HG03520 (cell line): Measurements from ENCODE around the gene MAP3K12.
"Not testable (repeated sequence)": the region's sequence is repeated elsewhere in the genome, so short reads cannot be mapped to it uniquely, and the experiment has no call there.

Source experiments
- ATAC-seq: cut with Tn5 transposase; IDR thresholded peaks from one replicate; pipeline ENCODE4 v1.9.1; 2021; ENCODE audit warnings: mild to moderate bottlenecking, moderate library complexity; ENCODE audit not compliant: unreplicated experiment

The MAP3K12 gene

DNA sequence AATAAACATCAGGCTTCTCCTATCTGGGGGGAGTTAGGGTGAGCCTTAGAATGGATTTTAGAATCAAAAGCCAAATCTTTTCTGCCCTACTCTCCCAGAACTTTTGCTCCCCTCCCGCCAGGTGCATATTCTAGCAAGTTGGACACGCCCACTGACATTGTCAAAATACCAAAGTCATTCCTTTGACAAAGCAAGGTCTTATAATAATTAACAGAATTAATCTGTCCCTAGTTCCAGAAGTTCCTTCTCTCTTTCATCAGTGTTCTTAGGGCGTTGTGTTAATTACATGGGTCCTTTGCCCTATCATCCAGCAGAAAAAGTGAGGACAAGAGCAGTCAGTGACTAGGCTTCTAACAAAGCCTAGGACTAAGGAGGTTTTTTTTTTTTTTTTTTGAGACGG, 55.3 kb downstream of the MAP3K12 start:
- no peak for ATAC-seq

DNA sequence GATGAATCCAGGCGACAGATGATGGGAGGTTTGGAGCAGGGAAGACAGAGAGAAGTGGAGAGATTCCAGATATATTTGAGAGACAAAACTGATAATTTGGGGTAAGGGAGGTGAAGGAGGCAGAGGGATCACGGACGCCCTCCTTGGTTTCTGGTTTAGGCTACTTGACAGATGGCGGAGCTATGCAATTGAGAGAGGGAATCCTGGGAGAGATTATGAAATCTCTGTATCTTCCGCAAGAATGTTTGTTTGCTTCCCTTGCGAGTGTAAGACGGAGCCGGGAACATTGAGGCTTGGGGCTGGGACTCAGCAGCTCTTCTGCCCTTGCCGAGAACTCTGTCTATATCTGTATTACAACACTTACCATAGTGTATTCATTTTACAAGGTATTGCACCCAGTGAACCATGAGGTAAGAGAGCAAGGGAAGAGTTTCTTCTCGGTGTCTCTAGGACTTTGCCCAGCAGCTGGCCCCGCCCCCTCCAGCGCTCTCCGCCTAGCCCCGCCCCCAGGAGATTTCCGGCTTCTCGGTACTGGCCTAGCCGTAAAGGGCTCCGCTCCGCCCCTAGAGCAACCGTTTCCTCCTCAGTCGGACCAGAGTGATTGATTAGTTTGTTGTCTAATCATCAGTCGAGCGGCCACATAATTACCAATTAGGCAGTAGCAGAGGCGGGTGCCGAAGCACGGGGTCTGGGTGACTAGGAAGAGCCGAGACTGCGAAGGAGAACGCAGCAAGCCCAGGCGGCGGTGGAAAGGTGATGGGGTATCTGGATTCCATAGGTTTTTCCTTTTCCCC, 58.0 kb downstream of the MAP3K12 start, which contains the start of gene PRR13:
TSS of gene PRR13 (plus strand) at position 695 of the 794 bp plus-strand sequence. CDS start 981 bp downstream, outside the sequence.
- peak; percentile 98 for ATAC-seq

DNA sequence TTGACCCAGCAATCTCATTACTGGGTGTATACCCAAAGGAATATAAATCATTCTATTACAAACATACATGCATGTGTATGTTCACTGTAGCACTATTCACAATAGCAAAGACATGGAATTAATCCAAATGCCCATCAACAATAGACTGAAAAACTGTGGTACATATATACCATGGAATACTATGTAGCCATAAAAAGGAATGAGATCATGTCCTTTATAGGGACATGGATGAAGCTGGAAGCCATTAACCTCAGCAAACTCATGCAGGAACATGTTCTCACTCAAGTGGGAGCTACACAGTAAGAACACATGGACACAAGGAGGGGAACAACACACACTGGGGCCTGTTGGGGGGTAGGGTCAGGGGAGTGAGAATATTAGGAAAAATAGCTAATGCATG, 59.7 kb downstream of the MAP3K12 start:
- ATAC-seq: not testable (repeated sequence)

DNA sequence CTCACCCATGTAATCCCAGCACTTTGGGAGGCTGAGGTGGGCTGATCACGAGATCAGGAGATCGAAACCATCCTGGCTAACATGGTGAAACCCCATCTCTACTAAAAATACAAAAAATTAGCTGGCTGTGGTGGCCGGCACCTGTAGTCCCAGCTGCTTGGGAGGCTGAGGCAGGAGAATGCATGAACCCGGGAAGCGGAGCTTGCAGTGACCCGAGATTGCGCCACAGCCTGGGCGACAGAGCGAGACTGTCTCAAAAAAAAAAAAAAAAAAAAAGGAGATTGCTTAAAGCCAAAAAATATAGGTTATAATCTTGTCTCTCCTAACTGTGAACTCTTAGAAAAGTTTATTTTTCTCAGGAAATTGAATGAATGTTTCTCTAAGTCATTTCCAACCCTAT, 63.9 kb downstream of the MAP3K12 start:
- not testable (repeated sequence) for ATAC-seq

DNA sequence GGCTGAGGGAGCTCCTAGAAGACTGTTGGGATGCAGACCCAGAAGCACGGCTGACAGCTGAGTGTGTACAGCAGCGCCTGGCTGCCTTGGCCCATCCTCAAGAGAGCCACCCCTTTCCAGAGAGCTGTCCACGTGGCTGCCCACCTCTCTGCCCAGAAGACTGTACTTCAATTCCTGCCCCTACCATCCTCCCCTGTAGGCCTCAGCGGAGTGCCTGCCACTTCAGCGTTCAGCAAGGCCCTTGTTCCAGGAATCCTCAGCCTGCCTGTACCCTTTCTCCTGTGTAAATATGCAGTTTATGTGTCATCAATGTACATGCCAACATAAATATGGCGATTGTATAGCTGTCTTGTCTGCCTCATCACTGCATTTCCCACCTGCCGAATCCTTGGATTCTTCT, 68.1 kb downstream of the MAP3K12 start:
- ATAC-seq: no peak

DNA sequence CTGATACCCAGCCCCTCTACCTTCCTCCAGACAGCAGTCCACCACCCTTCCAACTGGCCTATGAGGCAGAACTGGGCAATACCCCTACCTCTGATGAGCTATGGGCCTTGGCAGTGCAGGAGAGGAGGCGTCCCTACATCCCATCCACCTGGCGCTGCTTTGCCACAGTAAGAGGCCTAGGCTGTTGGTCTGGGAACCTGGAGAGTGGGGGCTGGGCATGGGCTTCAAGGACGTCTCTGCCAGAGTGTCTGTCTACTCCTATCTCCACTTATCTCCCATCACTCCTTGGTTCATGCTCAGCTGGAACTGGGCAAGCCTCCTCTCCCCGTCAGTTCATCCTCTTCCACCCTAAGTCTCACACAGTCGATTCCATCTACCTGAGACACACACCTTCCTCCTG, 69.1 kb downstream of the MAP3K12 start:
- ATAC-seq: no peak
